Epidermal melanocyte (primary cell): ENCODE measurements around the gene EHD4.
A peak's percentile ranks its signal among the peaks of the same experiment; 100 is the strongest.

Experiments used
- DNase-seq: peaks from one replicate; pipeline ENCODE4 v3.0.0; 2011; ENCODE audit warnings: low spot score; ENCODE audit not compliant: insufficient read length

The EHD4 gene

GRCh38 chr15:41895957-41896356, 76.4 kb downstream of the EHD4 start:
- no peak for DNase-seq

GRCh38 chr15:41895491-41895890, 76.9 kb downstream of the EHD4 start:
- no peak for DNase-seq

GRCh38 chr15:41894791-41895463, 77.4 kb downstream of the EHD4 start:
- DNase-seq: peak; percentile 63

GRCh38 chr15:41894251-41894790, 78.0 kb downstream of the EHD4 start:
- no peak for DNase-seq

DNA sequence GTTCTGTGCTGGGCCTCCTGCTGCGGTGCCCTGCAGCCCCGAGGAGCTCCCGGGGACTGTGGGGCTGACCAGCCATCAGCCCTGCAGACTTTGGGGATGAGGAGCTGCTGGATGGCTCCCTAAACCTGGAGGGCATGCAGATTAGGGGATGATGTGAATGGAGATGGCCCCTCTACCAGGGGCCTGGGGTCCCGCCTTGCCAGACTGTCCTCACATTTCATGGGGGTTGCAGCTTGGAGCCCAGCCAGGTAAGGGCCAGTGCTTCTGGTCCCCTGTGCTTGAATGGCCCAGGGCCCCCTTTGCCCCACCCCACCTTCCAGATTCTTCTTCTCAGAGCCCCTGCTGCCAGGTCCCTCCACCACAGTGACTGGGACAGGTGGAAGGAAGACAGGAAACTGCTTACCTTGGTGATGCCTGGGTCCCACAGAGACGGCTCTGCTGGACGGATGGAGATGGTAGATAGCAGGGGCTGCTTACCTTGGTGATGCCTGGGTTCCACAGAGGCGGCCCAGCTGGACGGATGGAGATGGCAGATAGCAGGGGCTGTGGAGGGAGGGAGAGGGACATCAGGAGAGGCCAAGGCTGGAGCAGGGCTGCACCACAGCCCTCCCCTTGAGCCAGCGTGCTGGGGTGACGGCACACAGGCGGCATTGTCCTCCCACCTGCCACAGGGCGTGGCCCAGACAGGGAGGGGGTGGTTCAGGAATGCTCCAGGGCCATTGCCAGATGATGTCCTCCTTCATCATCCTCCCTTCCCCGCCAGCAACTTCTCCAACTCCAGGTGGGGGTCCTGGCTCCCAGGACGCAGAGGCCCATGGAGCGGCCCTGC, 78.7 kb downstream of the EHD4 start, which contains the start of gene SPTBN5:
Gene SPTBN5, minus strand, starts transcription at position 632 of the 829 bp plus-strand sequence. Its CDS starts 556 bp downstream, at position 76.
- no peak for DNase-seq

GRCh38 chr15:41892621-41893421, 79.5 kb downstream of the EHD4 start:
- DNase-seq: no peak

- no peak for DNase-seq
These were observed 80.4 kb downstream of the EHD4 start for GRCh38 chr15:41891946-41892345.

DNA sequence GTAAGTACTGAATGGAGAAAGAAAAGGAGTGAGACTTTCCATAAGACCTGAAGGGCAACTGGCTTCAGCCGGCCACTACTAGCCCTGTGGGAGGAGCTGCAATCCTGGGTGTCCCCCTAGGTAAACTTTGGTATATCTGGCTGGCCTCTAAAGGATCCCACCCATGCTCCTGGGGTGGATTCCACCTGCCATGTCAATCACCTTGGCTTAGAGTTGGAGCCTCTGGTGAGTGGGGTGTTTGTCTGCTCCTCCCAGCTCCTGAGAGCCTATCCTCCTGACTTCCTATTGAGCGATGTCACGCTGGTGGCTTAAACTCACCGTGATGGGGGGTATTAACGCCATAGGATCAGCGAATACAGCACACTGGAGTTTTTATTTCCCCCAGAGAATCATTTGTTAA, 81.1 kb downstream of the EHD4 start:
- no peak for DNase-seq

- DNase-seq: no peak
These were observed 82.2 kb downstream of the EHD4 start for GRCh38 chr15:41890050-41890690.

- DNase-seq: no peak
These were observed 83.6 kb downstream of the EHD4 start for GRCh38 chr15:41888662-41889253.

DNA sequence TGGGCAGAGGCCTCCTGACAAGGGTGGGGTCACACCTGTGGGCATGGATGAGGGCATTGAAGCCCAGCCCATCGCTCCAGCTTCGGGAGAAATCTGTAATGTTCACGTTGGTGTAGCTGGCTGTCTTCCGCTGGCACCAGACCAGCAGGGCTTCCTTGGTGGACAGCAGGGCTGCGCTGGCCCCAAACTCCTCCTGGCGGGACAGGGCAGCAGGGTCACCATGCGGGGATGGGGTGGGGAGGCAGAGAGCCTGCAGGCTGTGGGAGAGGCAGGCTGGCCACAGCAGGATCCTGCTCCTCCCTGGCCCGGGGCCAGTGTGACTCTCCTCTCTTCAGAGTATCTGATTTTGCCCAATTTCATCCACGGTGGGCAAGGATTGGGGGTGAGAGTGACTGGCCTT, 84.5 kb downstream of the EHD4 start:
- no peak for DNase-seq

GRCh38 chr15:41887161-41887560, 85.2 kb downstream of the EHD4 start:
- DNase-seq: no peak

GRCh38 chr15:41886741-41887140, 85.6 kb downstream of the EHD4 start:
- DNase-seq: no peak

DNA sequence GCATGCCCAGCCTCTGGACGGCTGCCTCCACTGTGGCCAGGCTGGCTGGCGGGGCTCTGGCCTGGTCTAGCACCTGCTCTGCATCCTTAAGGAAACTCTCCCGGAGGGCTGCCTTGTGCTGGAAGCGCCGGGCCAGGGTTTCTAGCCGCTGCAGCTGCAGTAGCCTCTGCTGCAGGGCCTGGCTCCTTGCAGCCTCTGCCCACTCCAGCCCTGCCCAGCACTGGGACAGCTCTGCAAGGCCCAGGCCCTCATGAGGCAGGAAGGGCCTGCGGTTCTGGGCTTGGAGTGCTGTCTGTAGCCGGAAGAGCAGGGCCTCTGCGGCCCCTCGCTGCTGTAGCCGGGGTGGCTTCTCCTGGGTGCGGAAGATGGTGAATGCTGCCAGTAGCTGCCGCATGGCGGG, 86.5 kb downstream of the EHD4 start:
- no peak for DNase-seq

- no peak for DNase-seq
These were observed 87.0 kb downstream of the EHD4 start for GRCh38 chr15:41885321-41885720.

DNA sequence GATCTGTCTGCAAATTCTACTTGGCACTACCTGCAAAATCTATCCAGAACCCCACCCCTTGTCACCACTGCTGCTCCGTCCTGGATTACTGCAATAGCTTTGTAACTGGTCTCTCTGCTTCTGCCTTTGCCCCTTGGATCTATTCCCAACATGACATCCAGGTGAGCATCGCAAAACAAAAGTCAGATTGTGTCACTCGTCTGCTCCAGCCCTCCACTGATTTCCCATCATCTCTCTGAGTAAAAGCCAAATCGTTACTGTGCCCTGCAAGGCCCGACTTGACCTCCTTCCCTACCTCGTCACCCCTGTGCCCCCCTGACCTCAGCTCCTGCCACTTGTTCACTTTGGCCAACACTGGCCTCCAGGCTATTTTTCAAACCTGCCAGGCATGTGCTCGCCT, 87.9 kb downstream of the EHD4 start:
- no peak for DNase-seq

DNA sequence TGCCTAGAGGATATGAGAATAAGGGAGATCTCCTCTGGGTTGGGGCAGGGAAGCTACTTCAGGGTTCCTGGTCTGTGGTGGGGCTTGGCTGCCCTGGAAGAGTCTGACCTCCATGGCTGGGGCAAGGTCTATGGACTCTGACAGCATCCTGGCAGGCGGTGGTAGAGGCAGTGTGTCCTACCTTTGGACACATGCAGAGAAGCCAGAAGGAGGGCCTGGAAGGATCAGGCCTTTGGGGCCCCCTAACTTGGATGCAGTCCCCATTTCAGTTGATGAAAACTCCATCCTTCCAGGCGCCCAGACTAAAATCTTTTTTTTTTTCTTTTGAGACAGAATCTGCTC, 88.9 kb downstream of the EHD4 start:
- no peak for DNase-seq

DNA sequence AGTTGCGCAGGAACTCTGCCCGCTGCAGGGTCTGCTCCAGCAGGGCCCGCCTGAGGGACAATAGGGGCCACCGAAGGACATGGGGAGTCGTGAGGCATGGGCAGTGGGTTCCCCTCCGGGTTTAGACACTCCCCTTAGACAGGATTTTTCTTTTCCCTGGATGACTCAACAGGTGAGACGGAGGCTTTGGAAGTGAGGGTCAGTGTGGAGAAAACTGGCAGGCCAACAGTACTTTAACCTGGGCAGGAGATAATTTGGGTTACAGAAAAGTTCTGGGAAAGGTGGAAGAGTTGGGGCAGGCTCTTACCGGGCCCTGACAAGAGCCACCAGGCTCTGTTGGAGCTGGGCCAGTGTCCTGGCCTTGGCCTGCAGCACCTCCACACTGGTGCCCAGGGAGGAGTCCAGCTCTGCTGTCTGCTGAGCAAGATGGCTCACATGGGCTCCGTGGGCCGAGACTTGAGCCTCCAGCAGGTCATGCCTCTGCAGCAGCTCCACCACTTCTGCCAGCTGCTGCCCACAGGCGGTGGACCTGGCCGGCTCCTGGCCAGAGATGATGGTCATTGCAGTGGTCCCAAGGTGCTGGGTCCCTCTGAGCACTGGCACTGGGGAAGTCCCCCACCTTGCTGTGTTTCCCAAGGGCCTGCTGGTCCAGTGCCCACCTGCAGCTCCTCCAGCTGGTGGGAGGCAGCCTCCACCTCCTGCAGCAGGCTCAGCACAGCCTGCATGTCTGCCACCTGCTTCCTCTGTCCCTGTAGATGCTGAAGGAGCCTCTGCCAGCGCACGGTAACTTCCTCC, 89.5 kb downstream of the EHD4 start:
- no peak for DNase-seq

DNA sequence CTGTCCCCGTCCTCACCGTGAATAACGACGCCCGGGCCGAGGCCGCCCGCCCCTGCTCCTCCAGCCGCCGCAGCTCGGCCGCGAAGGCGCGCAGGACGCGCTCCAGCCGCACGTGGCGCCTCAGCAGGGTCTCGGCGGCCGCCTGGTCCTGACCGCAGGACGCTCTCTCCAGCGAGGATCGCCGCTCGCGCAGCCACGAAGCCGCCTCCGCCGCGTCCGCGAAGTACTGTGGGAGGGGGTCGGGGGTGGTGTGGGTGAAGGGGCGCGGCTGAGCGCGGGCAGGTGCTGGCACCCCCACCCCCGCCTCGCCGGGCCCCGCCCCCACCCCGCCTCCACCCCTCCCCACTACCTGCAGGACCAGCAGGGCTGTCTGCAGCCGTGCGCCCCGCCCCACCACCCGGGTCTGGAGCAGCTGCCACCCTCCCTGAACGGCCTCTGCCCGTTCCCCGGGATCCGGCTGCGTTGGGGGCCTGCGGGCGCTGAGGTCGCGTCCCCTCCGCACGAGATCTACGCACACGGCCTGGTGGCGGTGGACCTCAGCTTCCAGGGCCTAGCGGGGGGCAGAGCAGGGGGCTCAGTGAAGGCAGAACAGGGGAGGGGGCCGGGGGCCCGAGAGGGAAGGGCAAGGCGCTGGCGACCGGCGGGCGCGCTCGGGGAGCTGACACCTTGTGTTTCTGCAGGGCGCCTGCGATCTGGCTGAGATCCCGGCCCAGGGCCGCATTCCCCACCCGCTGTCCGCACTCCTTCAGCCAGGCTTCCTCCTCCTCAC, 90.3 kb downstream of the EHD4 start:
- DNase-seq: no peak
